Aorta (tissue), 5 donors: ENCODE results near the gene CDH15. TPM values are rescaled to one million over a fixed set of nuclear protein-coding genes. Genes with fewer than 3 reads are reported as not detected.
A peak's percentile ranks its signal among the peaks of the same experiment; 100 is the strongest.

Experiments
- ATAC-seq: fragments of 200-7000 bp; cut with Tn5 transposase; one replicate; pipeline ENCODE4 v1.9.1; 2022; ENCODE audit warnings: moderate library complexity; ENCODE audit not compliant: low FRiP score
- DNase-seq, 2 donors: peaks; one replicate each; pipeline ENCODE4 v3.0.0-alpha.2; 2020
- H3K27ac ChIP-seq, 2 donors: one replicate each; pipeline ENCODE4 v1.5.1; 2013; ENCODE audit warnings: low read length in 2 of 2, mild to moderate bottlenecking in 2 of 2, moderate library complexity in 2 of 2, control low read depth in 1 of 2, inconsistent platforms in 1 of 2, low read depth in 1 of 2
- H3K27me3 ChIP-seq, 2 donors: one replicate each; pipeline ENCODE4 v1.6.1; 2013; ENCODE audit warnings: control low read depth in 1 of 2, low read length in 1 of 2, mild to moderate bottlenecking in 1 of 2, moderate library complexity in 1 of 2; ENCODE audit not compliant: insufficient read depth in 2 of 2, control insufficient read depth in 1 of 2
- H3K36me3 ChIP-seq, 2 donors: one replicate each; pipeline ENCODE4 v1.6.1; 2013; ENCODE audit warnings: control low read depth in 1 of 2, low read length in 1 of 2, mild to moderate bottlenecking in 1 of 2; ENCODE audit not compliant: insufficient read depth in 2 of 2, control insufficient read depth in 1 of 2
- H3K4me1 ChIP-seq, 2 donors: one replicate each; pipeline ENCODE4 v1.6.1; 2013; ENCODE audit warnings: low read length in 2 of 2, control low read depth in 1 of 2, mild to moderate bottlenecking in 1 of 2, moderate library complexity in 1 of 2; ENCODE audit not compliant: insufficient read depth in 2 of 2, control insufficient read depth in 1 of 2
- H3K4me3 ChIP-seq, 2 donors: one replicate each; pipeline ENCODE4 v1.5.1; 2013; ENCODE audit warnings: low read length in 2 of 2, control low read depth in 1 of 2, mild to moderate bottlenecking in 1 of 2
- H3K9me3 ChIP-seq: one replicate; pipeline ENCODE4 v1.6.1; 2013; ENCODE audit warnings: mild to moderate bottlenecking, low read length; ENCODE audit not compliant: control insufficient read depth
- WGBS, 2 donors: extraction: QIAGEN DNeasy Blood & Tissue Kit; methylation state at CpG; one replicate each; pipeline ENCODE4 v1.1.7; 2013; 5-methylcytosine and 5-hydroxymethylcytosine counted together
- intact Hi-C, 2 donors: fragments of 100-400 bp; cut with DNase I; formaldehyde crosslinking; loops; one replicate each; pipeline versions ENCODE4 v1.14.2 to v1.15.0; 2022
- polyA plus RNA-seq, 2 donors: library from polyadenylated mRNA; stranded (reverse); fragments of 200-250 nt; gene quantifications; one replicate each; pipeline ENCODE4 v1.2.3, GENCODE V29; 2013
- total RNA-seq, 2 donors: library from RNA; stranded (reverse); fragmentation: NEBNext Ultra II Directional; extraction: Animal tissue kit (Norgen Biotek cat#: 25700); gene quantifications; one replicate each; pipeline ENCODE4 v1.2.1, GENCODE V29; 2021
- donor health status: healthy with polysubstance abuse.
- donor health status: Bipolar disorder and iron deficiency.
- donor health status: DM: no; HTN: no; CAD: no.
- donor health status: DM: no; HTN: no; CAD: no.
- donor health status: DM: yes; HTN: yes; CAD: no.

The CDH15 gene
- total and polyA plus RNA-seq, 4 donors = 0.08 to 0.21 TPM; not detected in 2

GRCh38 chr16:89133457-89134127, 38.0 kb upstream of the CDH15 start:
- no peak overlapping the region for H3K4me3 ChIP-seq
- DNase-seq (peak; percentile 27 to 65), ATAC-seq (peak; percentile 38)
- intact Hi-C loops = no loop called here
- WGBS, 2 donors = 96 to 97% methylated on average over 25 of the region's 25 CpGs
- no peaks in the 10 kb centered on the region for H3K4me1 ChIP-seq
- no peaks in the 10 kb centered on the region for H3K27me3 ChIP-seq
- H3K36me3 ChIP-seq = peaks cover 0 to 2% of the 10 kb centered on the region in 2 donors
- no peaks in the 10 kb centered on the region for H3K9me3 ChIP-seq
- H3K27ac ChIP-seq = no peak overlapping the region

- no peaks in the 10 kb centered on the region for H3K27me3 ChIP-seq
- DNase-seq = peak; percentile 42 to 48
- no peaks in the 10 kb centered on the region for H3K4me1 ChIP-seq
- H3K36me3 ChIP-seq = peaks cover 0 to 2% of the 10 kb centered on the region in 2 donors
- WGBS, 2 donors = 93 to 95% methylated on average over 20 of the region's 20 CpGs
- H3K9me3 ChIP-seq = no peaks in the 10 kb centered on the region
- intact Hi-C loops = no loop called here
- no peak for ATAC-seq
- no peak overlapping the region for H3K4me3 ChIP-seq
- no peak overlapping the region for H3K27ac ChIP-seq
Measured at GRCh38 chr16:89134269-89134668, 37.3 kb upstream of the CDH15 start.

GRCh38 chr16:89135166-89135565, 36.4 kb upstream of the CDH15 start:
- WGBS, 2 donors = 93 to 94% methylated on average over 11 of the region's 11 CpGs
- H3K27ac ChIP-seq = no peak overlapping the region
- no peaks in the 10 kb centered on the region for H3K9me3 ChIP-seq
- H3K36me3 ChIP-seq = peaks cover 0 to 2% of the 10 kb centered on the region in 2 donors
- DNase-seq = peak in 1 of 2 donors; percentile 59
- no peaks in the 10 kb centered on the region for H3K27me3 ChIP-seq
- no peak overlapping the region for H3K4me3 ChIP-seq
- no peak for ATAC-seq
- intact Hi-C loops = no loop called here
- H3K4me1 ChIP-seq = no peaks in the 10 kb centered on the region

GRCh38 chr16:89135971-89136765, 35.4 kb upstream of the CDH15 start:
- Histone ChIP-seq H3K27ac (no peak overlapping the region), H3K4me3 (no peak overlapping the region), H3K9me3 (no peaks in the 10 kb centered on the region), H3K36me3 (peaks cover 0 to 2% of the 10 kb centered on the region in 2 donors), H3K27me3 (no peaks in the 10 kb centered on the region), H3K4me1 (no peaks in the 10 kb centered on the region)
- 92 to 93% methylated on average over 35 of the region's 35 CpGs for WGBS, 2 donors
- intact Hi-C loops = no loop called here
- DNase-seq (peak in 1 of 2 donors; percentile 25), ATAC-seq (no peak)

GRCh38 chr16:89136931-89137330, 34.6 kb upstream of the CDH15 start:
- WGBS, 2 donors = 95% methylated on average over 17 of the region's 17 CpGs
- DNase-seq (peak; percentile 38 to 50), ATAC-seq (no peak)
- Histone ChIP-seq H3K27me3 (no peaks in the 10 kb centered on the region), H3K36me3 (peaks cover 0 to 2% of the 10 kb centered on the region in 2 donors), H3K27ac (no peak overlapping the region), H3K4me3 (no peak overlapping the region), H3K4me1 (no peaks in the 10 kb centered on the region), H3K9me3 (no peaks in the 10 kb centered on the region)
- intact Hi-C loops = no loop called here

- ATAC-seq (no peak), DNase-seq (peak; percentile 30 to 65)
- no peak overlapping the region for H3K4me3 ChIP-seq
- no peak overlapping the region for H3K27ac ChIP-seq
- no peaks in the 10 kb centered on the region for H3K9me3 ChIP-seq
- intact Hi-C loops = no loop called here
- 89 to 91% methylated on average over 24 of the region's 24 CpGs for WGBS, 2 donors
- H3K27me3 ChIP-seq = no peaks in the 10 kb centered on the region
- H3K36me3 ChIP-seq = peaks cover 0 to 2% of the 10 kb centered on the region in 2 donors
- no peaks in the 10 kb centered on the region for H3K4me1 ChIP-seq
Measured at GRCh38 chr16:89137666-89138512, 33.7 kb upstream of the CDH15 start.

- 95 to 96% methylated on average over 7 of the region's 7 CpGs for WGBS, 2 donors
Measured at GRCh38 chr16:89138513-89138795, 33.1 kb upstream of the CDH15 start.

GRCh38 chr16:89138843-89139520, 32.6 kb upstream of the CDH15 start:
- DNase-seq (peak; percentile 30 to 65), ATAC-seq (no peak)
- Histone ChIP-seq H3K36me3 (no peaks in the 10 kb centered on the region), H3K27me3 (no peaks in the 10 kb centered on the region), H3K4me3 (no peak overlapping the region), H3K4me1 (no peaks in the 10 kb centered on the region), H3K9me3 (no peaks in the 10 kb centered on the region), H3K27ac (no peak overlapping the region)
- intact Hi-C loops = no loop called here
- WGBS, 2 donors = 88 to 91% methylated on average over 30 of the region's 30 CpGs

More at GRCh38 chr16:89138513-89138795, 33.1 kb upstream of the CDH15 start:
- ATAC-seq (no peak), DNase-seq (peak; percentile 25 to 51)
- Histone ChIP-seq H3K9me3 (no peaks in the 10 kb centered on the region), H3K4me1 (no peaks in the 10 kb centered on the region), H3K27ac (no peak overlapping the region), H3K4me3 (no peak overlapping the region), H3K27me3 (no peaks in the 10 kb centered on the region), H3K36me3 (peaks cover 0 to under 1% of the 10 kb centered on the region in 2 donors)
- intact Hi-C loops = no loop called here
